HG03558 (cell line): ENCODE data around the gene RPS19BP1.

Experiments used
- ATAC-seq: cut with Tn5 transposase; IDR thresholded peaks from one replicate; pipeline ENCODE4 v1.9.1; 2021; ENCODE audit warnings: moderate number of reproducible peaks; ENCODE audit not compliant: unreplicated experiment; ENCODE audit errors: extremely low read depth

The RPS19BP1 gene

GRCh38 chr22:39532215-39533073 lies at the start of gene RPS19BP1:
RPS19BP1 (minus strand) TSS chr22:39532748; CDS start chr22:39532738, 10 bp downstream.
- peak; percentile 45 for ATAC-seq

- ATAC-seq, result no peak
Measured at GRCh38 chr22:39581303-39581702, 48.8 kb upstream of the RPS19BP1 start.

- no peak for ATAC-seq
Measured at GRCh38 chr22:39580795-39581194, 48.2 kb upstream of the RPS19BP1 start.

- no peak for ATAC-seq
Measured at GRCh38 chr22:39580006-39580441, 47.5 kb upstream of the RPS19BP1 start.

- ATAC-seq, result no peak
Measured at GRCh38 chr22:39577900-39578299, 45.4 kb upstream of the RPS19BP1 start.

- no peak for ATAC-seq
Measured at GRCh38 chr22:39577366-39577765, 44.8 kb upstream of the RPS19BP1 start.

- ATAC-seq, result no peak
Measured at GRCh38 chr22:39576027-39576426, 43.5 kb upstream of the RPS19BP1 start.

- no peak for ATAC-seq
Measured at GRCh38 chr22:39575552-39575825, 42.9 kb upstream of the RPS19BP1 start.

GRCh38 chr22:39574779-39575551 lies 42.4 kb upstream of the RPS19BP1 start:
- ATAC-seq, result no peak

- ATAC-seq, result no peak
Measured at GRCh38 chr22:39571538-39571937, 39.0 kb upstream of the RPS19BP1 start.

- no peak for ATAC-seq
Measured at GRCh38 chr22:39570665-39571064, 38.1 kb upstream of the RPS19BP1 start, which contains the start of gene CACNA1I. CACNA1I (plus strand) TSS chr22:39570753; CDS start chr22:39570753, 0 bp downstream.

- ATAC-seq, result no peak
Measured at GRCh38 chr22:39570226-39570625, 37.7 kb upstream of the RPS19BP1 start.

GRCh38 chr22:39569066-39569465 lies 36.5 kb upstream of the RPS19BP1 start:
- no peak for ATAC-seq

- no peak for ATAC-seq
Measured at GRCh38 chr22:39568278-39568981, 35.9 kb upstream of the RPS19BP1 start.

GRCh38 chr22:39567135-39567946 lies 34.8 kb upstream of the RPS19BP1 start:
- no peak for ATAC-seq

GRCh38 chr22:39565414-39565944 lies 32.9 kb upstream of the RPS19BP1 start:
- ATAC-seq, result no peak

GRCh38 chr22:39563571-39564428 lies 31.3 kb upstream of the RPS19BP1 start:
- ATAC-seq, result no peak

- no peak for ATAC-seq
Measured at GRCh38 chr22:39562839-39563489, 30.4 kb upstream of the RPS19BP1 start.
